Fibroblast of lung (primary cell): ENCODE results near the gene HDAC4. TPM values are rescaled to one million over a fixed set of nuclear protein-coding genes. Genes with fewer than 3 reads are reported as not detected.

Experiments used
- DNase-seq, 2 donors: peaks; one replicate each; pipeline versions ENCODE4 v3.0.0 to v3.0.0-alpha.2; 2010; ENCODE audit warnings: low read depth in 2 of 2
- H2AFZ ChIP-seq: 2 replicates; pipeline ENCODE4 v1.5.1; 2012; ENCODE audit warnings: low read length, control low read depth, inconsistent platforms
- H3K27ac ChIP-seq: 2 replicates; pipeline ENCODE4 v1.5.1; 2011; ENCODE audit warnings: low read length, control low read depth; ENCODE audit not compliant: insufficient read depth
- H3K27me3 ChIP-seq: 2 replicates; pipeline ENCODE4 v1.5.1; 2011; ENCODE audit warnings: mild to moderate bottlenecking, low read length; ENCODE audit not compliant: control insufficient read depth, insufficient read depth
- H3K36me3 ChIP-seq: 2 replicates; pipeline ENCODE4 v1.5.1; 2011; ENCODE audit warnings: low read length; ENCODE audit not compliant: control insufficient read depth, insufficient read depth
- H3K4me1 ChIP-seq: 2 replicates; pipeline ENCODE4 v1.5.1; 2011; ENCODE audit warnings: low read length; ENCODE audit not compliant: control insufficient read depth, insufficient read depth; ENCODE audit errors: extremely low read depth
- H3K4me2 ChIP-seq: 2 replicates; pipeline ENCODE4 v1.5.1; 2011; ENCODE audit warnings: low read length, control low read depth; ENCODE audit not compliant: insufficient read depth; ENCODE audit errors: extremely low read depth
- H3K4me3 ChIP-seq, 4 experiments: fragments of 200-600 bp in 1 of 4; sonication (generic) in 1 of 4; replicated peaks in 1 of 4; 2 replicates each; pipeline ENCODE4 v1.5.1; 2011 to 2016; ENCODE audit warnings: low read length in 4 of 4, low read depth in 3 of 4, mild to moderate bottlenecking in 3 of 4, control low read depth in 2 of 4, inconsistent platforms in 1 of 4, mixed read lengths in 1 of 4; ENCODE audit not compliant: insufficient read depth in 1 of 4; ENCODE audit errors: control extremely low read depth in 1 of 4
- H3K79me2 ChIP-seq: 2 replicates; pipeline ENCODE4 v1.5.1; 2012; ENCODE audit warnings: mild to moderate bottlenecking, low read length, inconsistent platforms; ENCODE audit not compliant: control insufficient read depth, insufficient read depth
- H3K9ac ChIP-seq: 2 replicates; pipeline ENCODE4 v1.5.1; 2011; ENCODE audit warnings: mild to moderate bottlenecking, low read length, control low read depth; ENCODE audit not compliant: insufficient read depth
- H3K9me3 ChIP-seq: 2 replicates; pipeline ENCODE4 v1.5.1; 2012; ENCODE audit warnings: low read depth, low read length; ENCODE audit not compliant: control insufficient read depth, insufficient read depth
- H4K20me1 ChIP-seq: 2 replicates; pipeline ENCODE4 v1.5.1; 2011; ENCODE audit warnings: low read length; ENCODE audit not compliant: control insufficient read depth, insufficient read depth; ENCODE audit errors: extremely low read depth
- EZH2 ChIP-seq: IDR thresholded peaks from 2 replicates; pipeline ENCODE4 v1.5.1; 2012; ENCODE audit warnings: low read length, control low read depth, mild to moderate bottlenecking; ENCODE audit errors: missing control alignments
- polyA plus RNA-seq, 2 donors: library from polyadenylated mRNA; depleted of rRNA in 1 of 2; stranded (reverse) in 1 of 2; unstranded in 1 of 2; fragments of >200 nt; gene quantifications; 2 replicates each; pipeline ENCODE4 v1.2.1, GENCODE V29; 2011 to 2012; ENCODE audit warnings: missing spikeins in 1 of 2
- total RNA-seq: library from RNA; depleted of rRNA; stranded (reverse); fragments of >200 nt; gene quantifications from 2 replicates; pipeline ENCODE4 v1.2.1, GENCODE V29; 2014
- TF ChIP-seq, protein P1 (sequence below), 2 donors: IDR thresholded peaks in 1 of 2; conservative IDR thresholded peaks in 1 of 2; 1 replicate in 1 of 2; 2 replicates in 1 of 2; pipeline ENCODE4 v1.5.1; 2011 to 2012; ENCODE audit warnings: low read length in 2 of 2, control low read depth in 1 of 2, inconsistent platforms in 1 of 2, low read depth in 1 of 2, mild to moderate bottlenecking in 1 of 2

The HDAC4 gene
- total and polyA plus RNA-seq, 2 donors (not counting 1 experiment from before 2014, with no cell fraction given), result 7.4 to 19.8 TPM

DNA sequence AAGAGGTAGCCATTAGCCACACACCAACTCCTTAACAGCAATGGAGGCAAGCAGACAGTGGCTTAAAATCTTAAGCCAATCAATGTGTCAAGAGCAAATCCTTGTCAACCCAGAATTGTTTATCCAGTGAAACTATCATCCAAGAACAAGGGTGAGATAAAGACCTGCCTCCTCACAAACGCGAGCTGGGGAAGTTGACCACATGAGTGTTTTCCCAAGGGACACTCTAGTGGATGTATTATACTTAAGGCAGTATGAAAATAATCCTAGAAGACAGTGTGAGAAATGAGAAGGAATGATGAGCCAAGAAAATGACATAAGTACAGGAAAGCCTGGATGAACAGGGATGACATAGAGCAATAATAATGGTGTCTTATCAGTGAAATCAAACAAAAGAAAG, 343.3 kb downstream of the HDAC4 start:
- no peak overlapping the region for H3K4me3 ChIP-seq
- no peaks in the 10 kb centered on the region for H3K79me2 ChIP-seq
- peak in 1 of 2 donors; percentile 23 for DNase-seq
- H3K27ac ChIP-seq, result no peak overlapping the region
- H3K9ac ChIP-seq, result no peak overlapping the region
- TF ChIP-seq, protein P1, sequence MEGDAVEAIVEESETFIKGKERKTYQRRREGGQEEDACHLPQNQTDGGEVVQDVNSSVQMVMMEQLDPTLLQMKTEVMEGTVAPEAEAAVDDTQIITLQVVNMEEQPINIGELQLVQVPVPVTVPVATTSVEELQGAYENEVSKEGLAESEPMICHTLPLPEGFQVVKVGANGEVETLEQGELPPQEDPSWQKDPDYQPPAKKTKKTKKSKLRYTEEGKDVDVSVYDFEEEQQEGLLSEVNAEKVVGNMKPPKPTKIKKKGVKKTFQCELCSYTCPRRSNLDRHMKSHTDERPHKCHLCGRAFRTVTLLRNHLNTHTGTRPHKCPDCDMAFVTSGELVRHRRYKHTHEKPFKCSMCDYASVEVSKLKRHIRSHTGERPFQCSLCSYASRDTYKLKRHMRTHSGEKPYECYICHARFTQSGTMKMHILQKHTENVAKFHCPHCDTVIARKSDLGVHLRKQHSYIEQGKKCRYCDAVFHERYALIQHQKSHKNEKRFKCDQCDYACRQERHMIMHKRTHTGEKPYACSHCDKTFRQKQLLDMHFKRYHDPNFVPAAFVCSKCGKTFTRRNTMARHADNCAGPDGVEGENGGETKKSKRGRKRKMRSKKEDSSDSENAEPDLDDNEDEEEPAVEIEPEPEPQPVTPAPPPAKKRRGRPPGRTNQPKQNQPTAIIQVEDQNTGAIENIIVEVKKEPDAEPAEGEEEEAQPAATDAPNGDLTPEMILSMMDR (conservative IDR thresholded peaks at IDR 0.05 in 1 of 2, IDR thresholded peaks at IDR 0.05 in 1 of 2; ENCODE audit: low read depth in 1 of 2, low read length in 2 of 2), result no peak
- TF ChIP-seq EZH2, result no peak
- H4K20me1 ChIP-seq, result no peaks in the 10 kb centered on the region
- no peaks in the 10 kb centered on the region for H3K4me1 ChIP-seq
- H3K4me2 ChIP-seq, result no peak overlapping the region
- H3K9me3 ChIP-seq, result no peaks in the 10 kb centered on the region
- peaks cover 4% of the 10 kb centered on the region for H3K36me3 ChIP-seq
- no peak overlapping the region for H2AFZ ChIP-seq
- no peaks in the 10 kb centered on the region for H3K27me3 ChIP-seq

DNA sequence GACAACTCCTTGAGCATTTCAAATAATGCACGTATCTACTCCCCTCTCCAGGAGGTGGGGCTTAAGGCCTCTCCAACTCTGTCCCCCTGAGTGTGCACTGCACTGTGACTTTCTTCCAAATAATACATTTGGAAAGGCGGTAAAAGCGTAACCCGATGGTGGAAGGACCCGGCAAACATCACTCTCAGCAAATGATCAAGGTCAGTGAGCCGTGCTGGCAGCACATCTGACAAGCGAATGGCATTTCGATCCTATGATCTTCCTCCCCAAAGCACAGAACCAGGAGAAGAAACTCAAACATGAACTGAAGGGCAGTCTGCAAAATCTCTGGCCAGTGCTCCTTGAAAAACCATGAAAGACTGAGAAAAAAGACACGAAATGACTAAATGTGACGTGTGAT, 344.2 kb downstream of the HDAC4 start:
- no peaks in the 10 kb centered on the region for H3K9me3 ChIP-seq
- TF ChIP-seq, protein P1 (conservative IDR thresholded peaks at IDR 0.05 in 1 of 2, IDR thresholded peaks at IDR 0.05 in 1 of 2; ENCODE audit: low read depth in 1 of 2, low read length in 2 of 2), result no peak
- TF ChIP-seq EZH2, result no peak
- no peaks in the 10 kb centered on the region for H3K27me3 ChIP-seq
- H3K4me2 ChIP-seq, result no peak overlapping the region
- no peak overlapping the region for H3K27ac ChIP-seq
- peaks cover 6% of the 10 kb centered on the region for H3K36me3 ChIP-seq
- no peak overlapping the region for H2AFZ ChIP-seq
- no peaks in the 10 kb centered on the region for H3K79me2 ChIP-seq
- no peaks in the 10 kb centered on the region for H4K20me1 ChIP-seq
- H3K9ac ChIP-seq, result no peak overlapping the region
- DNase-seq, result no peak
- H3K4me3 ChIP-seq, result no peak overlapping the region
- no peaks in the 10 kb centered on the region for H3K4me1 ChIP-seq

DNA sequence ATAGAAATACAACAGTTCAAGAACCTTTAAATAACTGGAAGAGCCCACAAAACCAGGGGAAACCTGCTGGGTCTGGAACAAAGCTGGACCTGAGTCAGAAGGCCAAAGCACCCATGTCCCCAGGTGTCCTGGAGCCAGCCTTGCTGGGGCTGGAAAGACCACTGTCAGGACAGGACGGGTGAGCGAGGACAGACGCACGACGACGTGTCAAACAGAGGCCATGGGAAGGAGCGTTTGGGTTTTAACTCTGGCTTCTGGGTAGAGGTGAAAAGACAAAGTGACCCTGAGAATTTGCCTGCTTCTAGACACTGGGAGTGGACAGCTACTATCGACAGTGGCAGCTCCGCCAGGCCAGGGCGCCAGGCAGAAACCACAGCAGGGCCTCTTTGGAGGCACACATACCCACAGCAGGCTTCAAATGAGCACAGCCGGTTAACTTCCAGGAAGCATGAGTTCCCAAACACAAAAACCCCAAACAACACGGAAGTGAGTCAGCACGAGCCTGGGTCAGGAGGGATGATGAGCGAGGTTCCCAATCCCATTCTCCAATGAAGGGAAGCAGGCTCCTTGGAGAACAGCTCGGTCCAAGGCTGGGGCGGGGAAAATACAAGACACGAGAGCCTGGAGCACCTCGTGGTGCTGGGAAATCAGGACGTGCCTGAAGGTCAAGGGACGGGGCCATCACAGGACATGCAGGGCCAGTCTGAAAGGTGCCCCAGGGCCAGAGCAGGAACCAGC, 344.9 kb downstream of the HDAC4 start:
- no peak overlapping the region for H3K4me3 ChIP-seq
- H3K9ac ChIP-seq, result no peak overlapping the region
- no peaks in the 10 kb centered on the region for H3K9me3 ChIP-seq
- H3K79me2 ChIP-seq, result no peaks in the 10 kb centered on the region
- no peaks in the 10 kb centered on the region for H4K20me1 ChIP-seq
- DNase-seq, result peak; percentile 15 to 19
- H3K27me3 ChIP-seq, result no peaks in the 10 kb centered on the region
- TF ChIP-seq EZH2, result no peak
- TF ChIP-seq, protein P1 (conservative IDR thresholded peaks at IDR 0.05 in 1 of 2, IDR thresholded peaks at IDR 0.05 in 1 of 2; ENCODE audit: low read depth in 1 of 2, low read length in 2 of 2), result no peak
- peaks cover 6% of the 10 kb centered on the region for H3K36me3 ChIP-seq
- H3K4me1 ChIP-seq, result no peaks in the 10 kb centered on the region
- H3K4me2 ChIP-seq, result no peak overlapping the region
- H2AFZ ChIP-seq, result no peak overlapping the region
- H3K27ac ChIP-seq, result no peak overlapping the region
